ENCODE results near the gene MAP7D1. TPM values are rescaled to one million over a fixed set of nuclear protein-coding genes. Genes with fewer than 3 reads are reported as not detected.

Gene MAP7D1
- total and polyA plus RNA-seq, 2 of the 13 experiments (the other 11 are each of a cell fraction or from before 2014, with no cell fraction given) = 5.6 to 7.2 TPM

DNA sequence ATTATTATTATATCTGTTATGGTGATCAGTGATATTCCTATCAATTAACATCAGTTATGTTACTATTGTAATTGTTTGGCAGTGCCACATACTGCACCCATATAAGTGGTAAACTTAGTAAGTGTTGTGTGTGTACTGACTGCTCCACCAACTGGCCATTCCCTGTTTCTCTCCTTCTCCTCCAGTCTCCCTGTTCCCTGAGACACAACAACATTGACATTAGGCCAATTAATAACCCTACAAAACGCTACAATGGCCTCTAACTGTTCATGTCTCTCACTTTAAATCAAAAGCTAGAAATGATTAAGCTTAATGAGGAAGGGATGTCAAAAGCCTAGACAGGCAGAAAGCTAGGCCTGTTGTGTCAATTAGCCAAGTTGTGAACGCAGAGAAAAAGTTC, 61.7 kb downstream of the MAP7D1 start:
- POLR2A ChIA-PET = no interaction called here
- Histone ChIP-seq H4K20me1 (ENCODE audit: insufficient read depth, low read length) (no peaks in the 10 kb centered on the region), H3K36me3 (replicated peaks in 1 of 2; ENCODE audit: control insufficient read depth in 1 of 2, insufficient read depth in 2 of 2, low read length in 2 of 2) (no peaks in the 10 kb centered on the region), H3K4me3 (replicated peaks in 1 of 3; ENCODE audit: insufficient read depth in 1 of 3, low read depth in 2 of 3, low read length in 3 of 3) (no peak overlapping the region), H2AFZ (ENCODE audit: low read length) (no peak overlapping the region), H3K27ac (ENCODE audit: extremely low read length, insufficient read depth, low read length) (no peak overlapping the region), H3K4me2 (ENCODE audit: low read depth, low read length) (no peak overlapping the region; the same call in 1 of the 2 replicates), H3K79me2 (ENCODE audit: insufficient read depth, low read length) (no peaks in the 10 kb centered on the region), H3K9me3 (ENCODE audit: low read length) (no peaks in the 10 kb centered on the region), H3K4me1 (ENCODE audit: insufficient read depth, low read length) (peaks cover 31% of the 10 kb centered on the region), H3K9ac (ENCODE audit: insufficient read depth, low read depth, low read length) (no peak overlapping the region), H3K27me3 (ENCODE audit: control insufficient read depth in 1 of 2, insufficient read depth in 2 of 2, low read length in 2 of 2) (no peaks in the 10 kb centered on the region)
- 43% methylated on average over 2 of the region's 2 CpGs for WGBS (ENCODE audit: low lambda C conversion rate)
- DNase-seq (ENCODE audit: low spot score) (no peak), ATAC-seq (peak; percentile 82; the same call in 2 of the 3 replicates), FAIRE-seq (peak; percentile 68)
- CTCF ChIA-PET (ENCODE audit: low intra/inter-chr PET ratio, low total read pairs) = no interaction called here
- intact Hi-C loops (cut with micrococcal nuclease; ENCODE audit: unreplicated experiment) (no loop called here), in situ Hi-C loops (cut with HindIII; ENCODE audit: extremely low pct_ligation_motif_present, low pct_unique_long_range_greater_than_20kb) (no loop called here)
- BruUV-seq (replicated peaks) = no TSS peak
- TF ChIP-seq EED (CRISPR knock-in tag; IDR thresholded peaks at IDR 0.05) (no peak), CBFB (CRISPR knock-in tag; IDR thresholded peaks at IDR 0.05) (no peak), ZNF883 (CRISPR knock-in tag; IDR thresholded peaks at IDR 0.05; ENCODE audit: not compliant biosample characterization) (no peak), HNRNPH1 (optimal IDR thresholded peaks at IDR 0.05; ENCODE audit: low read depth, low read length) (no peak), ZNF749 (CRISPR knock-in tag; IDR thresholded peaks at IDR 0.05; ENCODE audit: borderline replicate concordance) (no peak), STAG1 (CRISPR knock-in tag; IDR thresholded peaks at IDR 0.05) (peak; percentile 59)
- TF ChIP-seq, protein P1, sequence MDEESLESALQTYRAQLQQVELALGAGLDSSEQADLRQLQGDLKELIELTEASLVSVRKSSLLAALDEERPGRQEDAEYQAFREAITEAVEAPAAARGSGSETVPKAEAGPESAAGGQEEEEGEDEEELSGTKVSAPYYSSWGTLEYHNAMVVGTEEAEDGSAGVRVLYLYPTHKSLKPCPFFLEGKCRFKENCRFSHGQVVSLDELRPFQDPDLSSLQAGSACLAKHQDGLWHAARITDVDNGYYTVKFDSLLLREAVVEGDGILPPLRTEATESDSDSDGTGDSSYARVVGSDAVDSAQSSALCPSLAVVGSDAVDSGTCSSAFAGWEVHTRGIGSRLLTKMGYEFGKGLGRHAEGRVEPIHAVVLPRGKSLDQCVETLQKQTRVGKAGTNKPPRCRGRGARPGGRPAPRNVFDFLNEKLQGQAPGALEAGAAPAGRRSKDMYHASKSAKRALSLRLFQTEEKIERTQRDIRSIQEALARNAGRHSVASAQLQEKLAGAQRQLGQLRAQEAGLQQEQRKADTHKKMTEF (CRISPR knock-in tag; IDR thresholded peaks at IDR 0.05) = no peak
- TF ChIP-seq, protein P2, sequence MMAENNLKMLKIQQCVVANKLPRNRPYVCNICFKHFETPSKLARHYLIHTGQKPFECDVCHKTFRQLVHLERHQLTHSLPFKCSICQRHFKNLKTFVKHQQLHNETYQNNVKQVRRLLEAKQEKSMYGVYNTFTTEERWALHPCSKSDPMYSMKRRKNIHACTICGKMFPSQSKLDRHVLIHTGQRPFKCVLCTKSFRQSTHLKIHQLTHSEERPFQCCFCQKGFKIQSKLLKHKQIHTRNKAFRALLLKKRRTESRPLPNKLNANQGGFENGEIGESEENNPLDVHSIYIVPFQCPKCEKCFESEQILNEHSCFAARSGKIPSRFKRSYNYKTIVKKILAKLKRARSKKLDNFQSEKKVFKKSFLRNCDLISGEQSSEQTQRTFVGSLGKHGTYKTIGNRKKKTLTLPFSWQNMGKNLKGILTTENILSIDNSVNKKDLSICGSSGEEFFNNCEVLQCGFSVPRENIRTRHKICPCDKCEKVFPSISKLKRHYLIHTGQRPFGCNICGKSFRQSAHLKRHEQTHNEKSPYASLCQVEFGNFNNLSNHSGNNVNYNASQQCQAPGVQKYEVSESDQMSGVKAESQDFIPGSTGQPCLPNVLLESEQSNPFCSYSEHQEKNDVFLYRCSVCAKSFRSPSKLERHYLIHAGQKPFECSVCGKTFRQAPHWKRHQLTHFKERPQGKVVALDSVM (CRISPR knock-in tag; IDR thresholded peaks at IDR 0.05) = no peak
- TF ChIP-seq, protein P3, sequence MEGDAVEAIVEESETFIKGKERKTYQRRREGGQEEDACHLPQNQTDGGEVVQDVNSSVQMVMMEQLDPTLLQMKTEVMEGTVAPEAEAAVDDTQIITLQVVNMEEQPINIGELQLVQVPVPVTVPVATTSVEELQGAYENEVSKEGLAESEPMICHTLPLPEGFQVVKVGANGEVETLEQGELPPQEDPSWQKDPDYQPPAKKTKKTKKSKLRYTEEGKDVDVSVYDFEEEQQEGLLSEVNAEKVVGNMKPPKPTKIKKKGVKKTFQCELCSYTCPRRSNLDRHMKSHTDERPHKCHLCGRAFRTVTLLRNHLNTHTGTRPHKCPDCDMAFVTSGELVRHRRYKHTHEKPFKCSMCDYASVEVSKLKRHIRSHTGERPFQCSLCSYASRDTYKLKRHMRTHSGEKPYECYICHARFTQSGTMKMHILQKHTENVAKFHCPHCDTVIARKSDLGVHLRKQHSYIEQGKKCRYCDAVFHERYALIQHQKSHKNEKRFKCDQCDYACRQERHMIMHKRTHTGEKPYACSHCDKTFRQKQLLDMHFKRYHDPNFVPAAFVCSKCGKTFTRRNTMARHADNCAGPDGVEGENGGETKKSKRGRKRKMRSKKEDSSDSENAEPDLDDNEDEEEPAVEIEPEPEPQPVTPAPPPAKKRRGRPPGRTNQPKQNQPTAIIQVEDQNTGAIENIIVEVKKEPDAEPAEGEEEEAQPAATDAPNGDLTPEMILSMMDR (CRISPR knock-in tag; IDR thresholded peaks at IDR 0.05) = peak; percentile 66
- TF ChIP-seq, protein P4, sequence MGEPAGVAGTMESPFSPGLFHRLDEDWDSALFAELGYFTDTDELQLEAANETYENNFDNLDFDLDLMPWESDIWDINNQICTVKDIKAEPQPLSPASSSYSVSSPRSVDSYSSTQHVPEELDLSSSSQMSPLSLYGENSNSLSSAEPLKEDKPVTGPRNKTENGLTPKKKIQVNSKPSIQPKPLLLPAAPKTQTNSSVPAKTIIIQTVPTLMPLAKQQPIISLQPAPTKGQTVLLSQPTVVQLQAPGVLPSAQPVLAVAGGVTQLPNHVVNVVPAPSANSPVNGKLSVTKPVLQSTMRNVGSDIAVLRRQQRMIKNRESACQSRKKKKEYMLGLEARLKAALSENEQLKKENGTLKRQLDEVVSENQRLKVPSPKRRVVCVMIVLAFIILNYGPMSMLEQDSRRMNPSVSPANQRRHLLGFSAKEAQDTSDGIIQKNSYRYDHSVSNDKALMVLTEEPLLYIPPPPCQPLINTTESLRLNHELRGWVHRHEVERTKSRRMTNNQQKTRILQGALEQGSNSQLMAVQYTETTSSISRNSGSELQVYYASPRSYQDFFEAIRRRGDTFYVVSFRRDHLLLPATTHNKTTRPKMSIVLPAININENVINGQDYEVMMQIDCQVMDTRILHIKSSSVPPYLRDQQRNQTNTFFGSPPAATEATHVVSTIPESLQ (CRISPR knock-in tag; conservative IDR thresholded peaks at IDR 0.05) = no peak
